GF-D8 (cell line): ENCODE results near the gene IGFLR1.
"Not testable (repeated sequence)": the region's sequence is repeated elsewhere in the genome, so short reads cannot be mapped to it uniquely, and the experiment has no call there.

ENCODE experiments used
- DNase-seq: peaks from one replicate; lab custom pipeline; 2025; lab: John Stamatoyannopoulos, UW

The IGFLR1 gene

DNA sequence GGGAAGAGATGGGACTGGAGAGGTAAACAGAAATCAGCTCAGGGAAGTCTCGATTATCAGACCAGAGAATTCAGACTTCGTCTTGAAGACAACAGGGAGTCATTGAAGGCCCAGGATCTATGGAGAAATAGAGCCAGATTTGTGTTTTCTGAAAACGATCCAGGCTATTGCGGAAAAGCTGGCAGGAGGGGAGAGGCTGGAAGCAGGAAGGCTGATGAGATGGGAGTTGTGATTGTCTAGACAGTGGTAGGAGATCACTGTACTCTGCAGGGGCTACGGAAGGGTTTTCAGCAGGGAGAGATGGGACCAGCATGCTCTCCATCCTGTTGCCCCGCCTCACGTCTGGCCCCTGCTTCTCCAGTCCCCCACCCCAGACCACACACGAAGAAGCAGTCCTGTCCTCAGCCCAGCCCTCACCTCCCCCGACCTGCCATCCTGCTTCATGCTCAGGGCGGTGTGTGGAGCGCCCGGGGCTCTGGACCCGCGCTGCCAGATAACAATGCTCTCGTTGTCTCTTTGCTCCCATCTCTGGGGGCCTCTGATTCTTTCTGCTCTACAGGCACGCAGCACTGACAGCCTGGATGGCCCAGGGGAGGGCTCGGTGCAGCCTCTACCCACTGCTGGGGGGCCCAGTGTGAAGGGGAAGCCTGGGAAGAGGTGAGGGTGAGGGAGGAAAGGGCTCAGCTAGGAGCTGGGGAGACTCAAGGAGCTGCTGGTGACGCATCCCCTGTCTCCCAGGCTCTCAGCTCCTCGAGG is 35.0 kb upstream of the IGFLR1 start:
- DNase-seq, result no peak

- DNase-seq, result no peak
Observed at GRCh38 chr19:35776102-35776788, 34.0 kb upstream of the IGFLR1 start.

- DNase-seq, result peak; percentile 81
Observed at GRCh38 chr19:35775298-35776101, 33.2 kb upstream of the IGFLR1 start, which contains the start of gene ARHGAP33. Gene ARHGAP33 (plus strand): TSS chr19:35775564. CDS start chr19:35775659, 95 bp downstream.

GRCh38 chr19:35775046-35775297 is 32.7 kb upstream of the IGFLR1 start:
- DNase-seq, result no peak

GRCh38 chr19:35774274-35775045 is 32.2 kb upstream of the IGFLR1 start:
- no peak for DNase-seq

DNA sequence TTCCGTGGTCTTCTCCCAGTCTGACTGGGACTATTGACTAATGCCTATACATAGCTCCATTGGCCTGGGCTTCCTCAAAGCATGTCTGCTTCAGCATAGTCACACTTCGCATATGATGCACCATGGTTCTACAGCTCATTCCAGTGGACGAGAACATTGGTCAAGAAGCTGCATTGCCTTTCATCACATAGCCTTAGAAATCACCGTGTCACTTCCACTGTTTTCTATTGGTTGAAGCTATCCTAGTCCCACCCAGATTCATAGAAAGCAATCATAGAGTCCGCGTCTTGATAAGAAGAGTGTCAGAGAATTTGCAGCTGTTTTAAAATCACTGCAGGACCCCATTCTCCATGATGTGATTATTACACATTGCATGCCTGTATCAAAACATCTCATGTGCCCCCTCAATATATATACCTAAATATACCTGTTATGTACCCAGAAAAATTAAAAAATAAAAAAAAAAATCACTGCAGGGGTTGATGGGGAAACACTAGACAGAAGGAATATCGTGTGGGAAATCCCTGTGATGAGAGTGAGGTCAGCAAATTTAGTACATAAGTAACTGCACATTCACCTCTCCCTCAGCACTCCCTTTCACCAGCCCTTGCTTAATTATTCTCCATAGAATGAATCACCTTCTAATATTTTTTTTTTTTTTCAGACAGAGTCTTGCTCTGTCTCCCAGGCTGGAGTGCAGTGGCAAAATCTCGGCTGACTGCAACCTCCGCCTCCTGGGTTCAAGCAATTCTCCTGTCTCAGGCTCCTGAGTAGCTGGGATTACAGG is 31.0 kb upstream of the IGFLR1 start:
- DNase-seq, result no peak

GRCh38 chr19:35772362-35772761 is 30.1 kb upstream of the IGFLR1 start:
- not testable (repeated sequence) for DNase-seq

DNA sequence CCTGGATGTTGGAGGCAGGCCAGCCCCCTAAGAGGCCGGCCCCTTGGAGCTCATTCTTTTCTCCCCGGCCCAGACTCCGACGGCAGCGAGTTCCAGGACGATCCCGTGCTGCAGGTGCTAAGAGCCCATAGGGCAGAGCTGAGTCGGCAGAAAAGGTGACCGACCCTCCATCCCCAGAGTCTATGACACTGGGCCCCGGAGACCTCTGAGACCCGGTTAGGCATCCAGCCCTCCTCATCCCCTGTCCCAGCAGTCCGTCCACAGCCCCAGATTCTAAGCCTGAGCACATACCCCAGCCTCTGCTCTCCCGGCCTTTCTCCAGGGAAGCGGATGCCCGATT is 25.8 kb upstream of the IGFLR1 start:
- DNase-seq, result no peak

DNA sequence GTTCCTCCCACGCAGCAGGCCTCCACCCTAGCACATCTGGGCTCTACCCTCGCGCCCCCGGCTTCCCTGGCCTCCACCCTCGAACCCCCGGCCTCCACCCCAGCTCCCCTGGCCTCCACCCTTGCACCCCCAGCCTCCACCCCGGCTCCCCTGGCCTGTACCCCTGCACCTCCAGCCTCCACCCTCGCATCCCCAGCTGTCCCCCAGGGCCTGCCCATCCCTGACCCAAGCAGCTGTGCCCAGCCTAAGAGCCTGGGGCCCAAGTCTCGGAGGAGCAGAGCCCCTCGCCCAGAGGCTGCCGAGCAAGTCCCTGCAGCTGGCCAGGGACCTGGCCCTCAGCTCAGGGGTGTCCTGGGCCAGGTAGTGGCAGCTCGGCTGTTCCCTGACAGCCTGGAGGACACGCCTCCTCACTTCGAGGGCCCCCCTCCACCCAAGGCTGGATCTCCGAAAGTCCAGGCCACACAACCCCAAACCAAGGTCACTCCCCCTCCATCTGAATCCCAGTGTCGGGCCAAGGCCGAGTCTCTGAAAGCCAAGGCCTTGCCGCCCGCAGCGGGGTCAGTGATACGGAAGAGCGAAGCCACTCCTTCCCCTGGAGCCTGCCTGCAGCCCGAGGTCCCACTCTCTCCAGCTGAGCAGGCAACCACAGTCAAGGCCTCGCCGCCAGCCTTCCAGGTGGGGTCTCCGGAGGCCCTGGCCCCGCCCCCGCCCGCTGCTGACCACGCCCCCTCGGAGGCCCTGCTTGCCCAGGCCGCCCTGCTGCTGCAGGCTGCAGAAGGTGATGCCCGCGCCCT is 25.2 kb upstream of the IGFLR1 start:
- no peak for DNase-seq

DNA sequence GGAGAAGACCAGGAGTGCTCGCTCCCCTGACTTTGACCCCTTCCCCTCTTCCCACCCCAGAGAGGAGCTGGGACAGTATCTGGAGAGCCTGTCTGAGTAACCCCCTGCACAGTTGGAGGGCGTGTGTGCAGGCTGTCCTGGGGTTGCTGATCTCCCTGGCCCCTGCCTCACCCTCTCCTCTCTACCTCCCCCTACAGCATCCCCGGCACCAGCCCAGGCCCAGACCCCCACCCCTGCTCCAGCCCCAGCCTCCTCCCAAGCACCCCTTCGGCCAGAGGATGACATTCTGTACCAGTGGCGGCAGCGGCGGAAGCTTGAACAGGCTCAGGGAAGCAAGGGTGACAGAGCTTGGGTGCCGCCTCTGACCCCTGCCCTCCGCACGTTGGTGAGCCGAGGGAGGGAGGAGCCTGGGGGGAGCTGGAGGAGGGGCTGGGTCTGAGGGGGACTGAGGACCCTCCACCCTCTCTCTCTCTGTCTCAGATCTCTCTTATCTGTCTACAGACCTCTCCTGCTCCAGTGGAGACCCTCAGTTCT is 24.4 kb upstream of the IGFLR1 start:
- no peak for DNase-seq

- DNase-seq, result no peak
Observed at GRCh38 chr19:35764432-35765315, 22.4 kb upstream of the IGFLR1 start.

- DNase-seq, result no peak
Observed at GRCh38 chr19:35760711-35761349, 18.6 kb upstream of the IGFLR1 start.

GRCh38 chr19:35759697-35760096 is 17.4 kb upstream of the IGFLR1 start:
- no peak for DNase-seq

DNA sequence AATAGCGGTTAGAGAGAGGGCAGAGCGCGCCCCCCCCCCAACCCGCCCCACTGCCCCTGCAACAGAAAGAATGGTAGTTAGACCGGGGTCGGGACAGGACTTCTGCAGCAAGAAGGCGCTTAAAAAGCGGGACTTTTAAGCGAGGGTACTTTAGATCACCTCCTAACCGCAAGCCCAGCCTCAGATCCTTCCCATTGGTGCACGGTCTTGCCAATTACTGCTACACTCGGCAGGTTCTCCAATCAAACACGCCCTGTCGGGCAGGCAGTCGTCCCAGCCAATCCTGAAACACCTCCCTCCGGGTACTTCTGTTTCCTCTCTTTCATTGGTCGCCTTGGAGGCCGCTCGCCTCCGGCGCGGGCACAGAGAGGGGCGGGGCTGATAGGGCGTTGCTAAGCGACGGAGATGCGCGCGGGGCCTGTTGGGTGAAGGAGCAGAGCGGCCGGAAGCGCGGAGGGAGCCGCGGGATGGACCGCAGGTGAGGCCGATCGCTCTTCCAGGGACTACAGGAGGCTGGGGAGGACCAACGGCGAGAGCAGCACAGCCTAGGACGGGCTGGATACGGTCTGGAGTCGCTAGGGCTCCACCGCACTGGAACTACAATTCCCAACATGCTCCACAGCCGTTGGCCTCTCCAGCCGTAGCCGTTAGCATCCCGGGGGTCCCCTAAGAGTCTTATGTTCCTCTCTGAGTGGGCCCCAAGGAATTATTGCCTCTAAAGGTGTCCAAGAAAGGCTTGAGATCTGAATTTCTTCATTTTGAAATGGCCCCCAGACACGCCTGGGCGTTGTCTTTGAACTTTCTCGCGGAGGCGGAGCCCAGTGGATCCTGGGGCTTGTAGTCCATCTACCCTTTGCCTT is 15.7 kb upstream of the IGFLR1 start, which contains the start of gene PROSER3:
Gene PROSER3 (plus strand): TSS at position 428 of the 860 bp plus-strand sequence. CDS start 40 bp downstream, at position 468.
- peak; percentile 98 for DNase-seq

DNA sequence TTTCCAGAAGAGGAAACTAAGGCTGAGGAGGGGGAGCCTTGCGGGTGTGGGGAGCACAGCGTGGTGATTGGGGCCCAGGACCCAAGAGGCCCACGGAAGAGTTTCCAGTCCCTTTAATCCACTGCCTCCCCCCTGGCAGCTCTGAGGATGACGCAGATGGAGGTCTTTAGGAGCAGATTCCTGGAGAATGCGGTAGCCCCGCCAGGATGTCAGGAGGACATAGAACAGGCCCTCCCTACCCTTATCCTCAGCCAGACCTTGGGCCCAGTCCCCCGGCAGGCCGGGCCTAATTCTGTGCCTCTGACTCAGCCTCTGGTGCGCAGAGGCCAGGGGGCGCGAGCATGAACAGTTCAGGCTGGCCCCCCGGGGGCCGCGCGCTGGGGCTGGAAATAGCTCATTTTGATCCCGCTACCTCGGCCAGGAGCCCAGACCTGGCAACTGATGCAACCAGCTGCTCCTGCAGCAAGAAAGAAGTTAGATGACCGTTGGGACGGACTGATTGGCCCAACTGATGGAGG is 15.0 kb upstream of the IGFLR1 start:
- no peak for DNase-seq

- DNase-seq, result no peak
Observed at GRCh38 chr19:35756377-35757230, 14.4 kb upstream of the IGFLR1 start, which contains the start of gene HSPB6. Gene HSPB6 (minus strand): TSS chr19:35757029. CDS start chr19:35757008, 21 bp downstream.
